PC-3 (cell line): Measurements from ENCODE around the gene FRMPD4. TPM values are rescaled to one million over a fixed set of nuclear protein-coding genes. Genes with fewer than 3 reads are reported as not detected.

Experiments
- ATAC-seq: fragments of 200-7000 bp; cut with Tn5 transposase; 2 replicates; pipeline ENCODE4 v1.9.1; 2020; ENCODE audit warnings: mild to moderate bottlenecking, moderate library complexity
- BruUV-seq: library from RNA; stranded (reverse); fragments of 400-500 nt; replicated peaks from 2 replicates; lab custom pipeline; 2021; lab: Mats Ljungman, UMichigan
- CTCF ChIA-PET: fragments of 300-600 bp; sonication (Branson Sonifier 250); formaldehyde crosslinking; loops from one replicate; lab custom pipeline; 2022; ENCODE audit warnings: antibody characterized with exemption; lab: Charles Lee
- POLR2A ChIA-PET: fragments of 300-600 bp; sonication (Branson Sonifier 250); formaldehyde crosslinking; loops from one replicate; lab custom pipeline; 2022; ENCODE audit warnings: antibody characterized with exemption; ENCODE audit not compliant: unreplicated experiment; lab: Charles Lee
- DNase-seq: peaks from one replicate; pipeline ENCODE4 v3.0.0-alpha.2; 2015
- H2AFZ ChIP-seq: fragments of 300-600 bp; sonication (generic); 2 replicates; pipeline ENCODE4 v1.6.0; 2016; ENCODE audit warnings: antibody characterized with exemption, low read length
- H3F3A ChIP-seq: fragments of 300-600 bp; sonication (generic); one replicate; pipeline ENCODE4 v1.6.0; 2017; ENCODE audit warnings: antibody characterized with exemption, low read length, control low read depth, mild to moderate bottlenecking; ENCODE audit not compliant: unreplicated experiment
- H3K27ac ChIP-seq: fragments of 300-600 bp; sonication (generic); 2 replicates; pipeline ENCODE4 v1.5.1; 2016; ENCODE audit warnings: mild to moderate bottlenecking, low read length
- H3K27me3 ChIP-seq: fragments of 300-600 bp; sonication (generic); 2 replicates; pipeline ENCODE4 v1.6.1; 2016; ENCODE audit warnings: low read length, mixed read lengths
- H3K36me3 ChIP-seq: fragments of 300-600 bp; sonication (generic); 2 replicates; pipeline ENCODE4 v1.6.1; 2016; ENCODE audit warnings: low read depth, mixed run types, low read length, mixed read lengths
- H3K4me1 ChIP-seq: fragments of 300-600 bp; sonication (generic); 2 replicates; pipeline ENCODE4 v1.5.1; 2016; ENCODE audit warnings: low read length; ENCODE audit not compliant: insufficient read depth
- H3K4me2 ChIP-seq: fragments of 300-600 bp; sonication (generic); 2 replicates; pipeline ENCODE4 v1.6.0; 2016; ENCODE audit warnings: low read length
- H3K4me3 ChIP-seq: fragments of 300-600 bp; sonication (generic); 2 replicates; pipeline ENCODE4 v1.5.1; 2016; ENCODE audit warnings: mild to moderate bottlenecking, low read length, mixed read lengths
- H3K79me2 ChIP-seq: fragments of 300-600 bp; sonication (generic); 2 replicates; pipeline ENCODE4 v1.6.1; 2017; ENCODE audit warnings: low read length, mixed read lengths
- H3K9ac ChIP-seq: fragments of 300-600 bp; sonication (generic); 2 replicates; pipeline ENCODE4 v1.6.0; 2016; ENCODE audit warnings: mild to moderate bottlenecking, low read length
- H3K9me2 ChIP-seq: fragments of 300-600 bp; sonication (generic); replicated peaks from 2 replicates; pipeline ENCODE4 v1.6.1; 2016; ENCODE audit warnings: mixed run types, low read length, mixed read lengths
- H3K9me3 ChIP-seq: fragments of 300-600 bp; sonication (generic); 2 replicates; pipeline ENCODE4 v1.6.1; 2016; ENCODE audit warnings: low read length, mixed read lengths
- H4K20me1 ChIP-seq: fragments of 300-600 bp; sonication (generic); 2 replicates; pipeline ENCODE4 v1.6.1; 2016; ENCODE audit warnings: low read length, mixed read lengths
- EZH2 ChIP-seq: fragments of 300-600 bp; sonication (generic); IDR thresholded peaks from one replicate; pipeline ENCODE4 v1.6.1; 2017; ENCODE audit warnings: antibody characterized with exemption, mild to moderate bottlenecking, low read length; ENCODE audit not compliant: unreplicated experiment
- EZH2phosphoT487 ChIP-seq: fragments of 300-600 bp; sonication (generic); IDR thresholded peaks from 2 replicates; pipeline ENCODE4 v1.6.1; 2018; ENCODE audit warnings: mild to moderate bottlenecking, antibody characterized with exemption, low read length, borderline replicate concordance
- intact Hi-C: fragments of 100-400 bp; cut with micrococcal nuclease; formaldehyde crosslinking; loops from 2 replicates; pipeline ENCODE4 v1.9.0; 2023
- total RNA-seq: library from RNA; depleted of rRNA; stranded (reverse); fragments of >200 nt; gene quantifications from 2 replicates; pipeline ENCODE4 v1.2.3, GENCODE V29; 2014
- TF ChIP-seq, protein P1 (sequence below): fragments of 300-600 bp; sonication (generic); conservative IDR thresholded peaks from 2 replicates; pipeline ENCODE4 v1.5.1; 2017; ENCODE audit warnings: antibody characterized with exemption, low read depth, mild to moderate bottlenecking, low read length

Gene FRMPD4
- total RNA-seq, 1 experiment from 2014 or later, result 0.15 TPM

- POLR2A ChIA-PET, result no interaction called here
- Histone ChIP-seq H3K9ac (no peak overlapping the region), H3K4me1 (peaks cover 17% of the 10 kb centered on the region), H3K36me3 (no peaks in the 10 kb centered on the region), H3K4me2 (no peak overlapping the region), H3F3A (no peaks in the 10 kb centered on the region), H3K4me3 (no peak overlapping the region), H2AFZ (no peak overlapping the region), H3K79me2 (no peaks in the 10 kb centered on the region), H3K27me3 (no peaks in the 10 kb centered on the region), H3K9me3 (no peaks in the 10 kb centered on the region), H3K27ac (no peak overlapping the region), H4K20me1 (no peaks in the 10 kb centered on the region), H3K9me2 (no peaks in the 10 kb centered on the region)
- DNase-seq, result no peak
- BruUV-seq, result no TSS peak
- ATAC-seq, result no peak
- intact Hi-C loops, result no loop called here
- TF ChIP-seq EZH2 (no peak), EZH2phosphoT487 (no peak)
- TF ChIP-seq, protein P1, sequence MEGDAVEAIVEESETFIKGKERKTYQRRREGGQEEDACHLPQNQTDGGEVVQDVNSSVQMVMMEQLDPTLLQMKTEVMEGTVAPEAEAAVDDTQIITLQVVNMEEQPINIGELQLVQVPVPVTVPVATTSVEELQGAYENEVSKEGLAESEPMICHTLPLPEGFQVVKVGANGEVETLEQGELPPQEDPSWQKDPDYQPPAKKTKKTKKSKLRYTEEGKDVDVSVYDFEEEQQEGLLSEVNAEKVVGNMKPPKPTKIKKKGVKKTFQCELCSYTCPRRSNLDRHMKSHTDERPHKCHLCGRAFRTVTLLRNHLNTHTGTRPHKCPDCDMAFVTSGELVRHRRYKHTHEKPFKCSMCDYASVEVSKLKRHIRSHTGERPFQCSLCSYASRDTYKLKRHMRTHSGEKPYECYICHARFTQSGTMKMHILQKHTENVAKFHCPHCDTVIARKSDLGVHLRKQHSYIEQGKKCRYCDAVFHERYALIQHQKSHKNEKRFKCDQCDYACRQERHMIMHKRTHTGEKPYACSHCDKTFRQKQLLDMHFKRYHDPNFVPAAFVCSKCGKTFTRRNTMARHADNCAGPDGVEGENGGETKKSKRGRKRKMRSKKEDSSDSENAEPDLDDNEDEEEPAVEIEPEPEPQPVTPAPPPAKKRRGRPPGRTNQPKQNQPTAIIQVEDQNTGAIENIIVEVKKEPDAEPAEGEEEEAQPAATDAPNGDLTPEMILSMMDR, result no peak
- CTCF ChIA-PET, result no interaction called here
Measured at GRCh38 chrX:12374286-12374685, 236.0 kb downstream of the FRMPD4 start.

- H3K27ac ChIP-seq, result no peak overlapping the region
- intact Hi-C loops, result no loop called here
- H3K4me1 ChIP-seq, result no peaks in the 10 kb centered on the region
- TF ChIP-seq, protein P1, result no peak
- TF ChIP-seq EZH2phosphoT487 (no peak), EZH2 (no peak)
- ChIA-PET CTCF (no interaction called here), POLR2A (no interaction called here)
- no peak for ATAC-seq
- no peaks in the 10 kb centered on the region for H4K20me1 ChIP-seq
- no peak overlapping the region for H3K9ac ChIP-seq
- H3K4me3 ChIP-seq, result no peak overlapping the region
- no peaks in the 10 kb centered on the region for H3F3A ChIP-seq
- no peaks in the 10 kb centered on the region for H3K9me2 ChIP-seq
- DNase-seq, result no peak
- H3K4me2 ChIP-seq, result no peak overlapping the region
- H3K36me3 ChIP-seq, result no peaks in the 10 kb centered on the region
- no peaks in the 10 kb centered on the region for H3K79me2 ChIP-seq
- no peak overlapping the region for H2AFZ ChIP-seq
- H3K9me3 ChIP-seq, result no peaks in the 10 kb centered on the region
- no TSS peak for BruUV-seq
- no peaks in the 10 kb centered on the region for H3K27me3 ChIP-seq
Measured at GRCh38 chrX:12378253-12378652, 240.0 kb downstream of the FRMPD4 start.

DNA sequence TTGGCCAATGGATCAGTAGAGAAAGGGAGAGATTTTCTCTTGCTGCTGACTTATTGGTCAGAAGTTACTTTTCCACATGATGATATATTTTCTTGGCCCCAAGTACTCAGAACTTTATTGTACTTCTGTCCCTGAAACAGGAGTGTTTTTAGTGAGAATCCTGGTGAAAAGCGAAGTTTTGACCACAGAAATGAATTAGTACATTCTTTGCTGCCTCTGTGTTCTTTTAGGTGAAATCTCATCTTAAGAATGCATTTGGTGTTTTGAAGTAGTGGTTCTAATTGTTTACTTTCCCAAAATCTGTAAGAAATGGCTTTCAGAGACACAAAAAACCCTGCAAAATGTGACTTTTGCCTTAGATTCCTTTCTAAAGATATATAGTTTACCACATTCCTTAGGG, 240.4 kb downstream of the FRMPD4 start:
- no peaks in the 10 kb centered on the region for H3K9me2 ChIP-seq
- H3K4me3 ChIP-seq, result no peak overlapping the region
- no peaks in the 10 kb centered on the region for H3K79me2 ChIP-seq
- ChIA-PET POLR2A (no interaction called here), CTCF (no interaction called here)
- H4K20me1 ChIP-seq, result no peaks in the 10 kb centered on the region
- TF ChIP-seq EZH2phosphoT487 (no peak), EZH2 (no peak)
- TF ChIP-seq, protein P1, result no peak
- ATAC-seq, result no peak
- H3K4me1 ChIP-seq, result no peaks in the 10 kb centered on the region
- H3K9me3 ChIP-seq, result no peaks in the 10 kb centered on the region
- no peak overlapping the region for H3K9ac ChIP-seq
- no peaks in the 10 kb centered on the region for H3K27me3 ChIP-seq
- BruUV-seq, result no TSS peak
- H3F3A ChIP-seq, result no peaks in the 10 kb centered on the region
- DNase-seq, result no peak
- H3K4me2 ChIP-seq, result no peak overlapping the region
- H3K27ac ChIP-seq, result no peak overlapping the region
- intact Hi-C loops, result no loop called here
- no peaks in the 10 kb centered on the region for H3K36me3 ChIP-seq
- H2AFZ ChIP-seq, result no peak overlapping the region
